NCI-H187 treated with DMSO at 0.1 percent for 48 hours (cell line): ENCODE measurements around the gene ADAMTS9.

ENCODE experiments used
- DNase-seq: peaks from one replicate; lab custom pipeline; 2025; lab: John Stamatoyannopoulos, UW

Gene ADAMTS9

GRCh38 chr3:64536166-64536565, 151.6 kb downstream of the ADAMTS9 start:
- DNase-seq = no peak

GRCh38 chr3:64533617-64534317, 154.0 kb downstream of the ADAMTS9 start:
- DNase-seq = peak; percentile 19

DNA sequence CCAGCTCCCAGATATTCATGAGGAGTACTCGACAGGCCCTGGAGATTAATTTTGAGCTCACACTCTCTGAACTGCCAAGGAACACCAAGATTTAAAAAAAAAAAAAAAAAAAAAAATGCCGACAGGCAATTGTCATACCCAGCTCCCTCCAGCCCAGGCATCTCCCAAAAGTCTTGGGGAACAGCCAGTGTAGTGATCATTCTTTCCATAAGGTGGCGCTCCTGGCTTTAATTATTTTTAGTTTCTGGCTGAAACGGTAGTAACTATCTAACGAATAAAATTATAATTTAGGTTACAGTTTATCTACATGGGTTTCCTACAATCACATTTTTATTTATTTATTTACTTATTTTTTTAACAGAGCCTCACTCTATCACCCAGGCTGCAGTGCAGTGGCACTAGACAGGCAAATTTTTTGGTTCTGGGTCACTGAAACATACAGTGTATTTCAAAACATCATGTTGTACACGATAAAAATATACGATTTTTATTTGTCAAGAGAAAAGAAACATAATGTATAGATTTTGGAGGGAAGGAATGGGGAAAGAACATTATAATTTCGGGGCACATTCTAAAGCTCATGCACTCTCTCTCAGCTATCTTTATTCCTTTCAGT, 157.3 kb downstream of the ADAMTS9 start:
- no peak for DNase-seq

GRCh38 chr3:64523324-64523723, 164.5 kb downstream of the ADAMTS9 start:
- no peak for DNase-seq

DNA sequence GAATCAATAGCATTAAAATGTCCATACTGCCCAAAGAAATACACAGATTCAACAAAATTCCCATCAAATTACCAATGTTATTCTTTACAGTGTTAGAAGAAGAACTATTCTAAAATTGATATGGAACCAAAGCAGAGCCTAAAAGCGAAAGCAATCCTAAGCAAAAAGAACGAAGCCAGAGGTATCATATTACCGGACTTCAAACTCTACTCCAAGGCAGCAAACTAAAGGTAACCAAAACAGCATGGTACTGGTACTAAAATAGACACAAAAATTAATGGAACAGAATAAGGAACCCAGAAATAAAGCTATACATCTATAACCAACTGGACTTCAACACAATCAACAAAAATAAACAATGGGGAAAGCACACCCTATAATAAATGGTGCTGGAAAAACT, 167.5 kb downstream of the ADAMTS9 start:
- DNase-seq = no peak

DNA sequence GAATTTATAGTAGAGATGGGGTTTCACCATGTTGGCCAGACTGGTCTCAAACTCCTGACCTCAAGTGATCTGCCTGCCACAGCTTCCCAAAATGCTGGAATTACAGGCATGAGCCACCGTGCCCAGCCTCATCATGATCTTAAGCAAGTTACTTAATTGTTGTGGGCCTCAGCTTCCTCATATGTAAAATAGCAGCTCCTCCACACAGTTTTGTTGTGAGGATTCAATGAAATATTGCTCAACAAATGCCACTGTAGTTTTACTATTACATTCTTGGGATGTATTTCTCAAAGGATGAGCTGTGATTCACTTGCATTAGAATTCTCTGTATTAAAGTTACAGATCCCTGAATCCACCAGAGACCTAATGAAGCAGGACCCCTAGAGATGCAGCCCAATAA, 168.8 kb downstream of the ADAMTS9 start:
- no peak for DNase-seq

DNA sequence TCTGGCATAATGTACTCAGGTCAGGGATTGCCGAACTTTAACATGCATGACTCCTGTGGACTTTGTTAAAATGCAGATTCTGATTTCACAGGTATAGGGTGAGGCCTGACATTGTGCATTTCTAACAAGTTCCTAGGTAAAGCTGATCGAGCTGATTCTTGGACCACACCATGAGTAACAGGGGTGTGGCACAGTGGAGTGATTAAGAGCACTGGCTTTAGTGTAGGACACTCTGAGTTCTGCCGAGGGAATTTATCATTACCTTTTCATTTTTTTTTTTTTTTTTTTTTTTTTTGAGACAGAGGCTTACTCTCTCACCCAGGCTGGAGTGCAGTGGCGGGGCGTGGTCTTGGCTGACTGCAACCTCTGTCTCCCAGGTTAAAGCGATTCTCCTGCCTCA, 169.3 kb downstream of the ADAMTS9 start:
- DNase-seq = no peak

- no peak for DNase-seq
Observed at GRCh38 chr3:64514889-64515288, 172.9 kb downstream of the ADAMTS9 start.

GRCh38 chr3:64509206-64509605, 178.6 kb downstream of the ADAMTS9 start:
- no peak for DNase-seq

- DNase-seq = no peak
Observed at GRCh38 chr3:64508140-64508539, 179.7 kb downstream of the ADAMTS9 start.

GRCh38 chr3:64506255-64506654, 181.5 kb downstream of the ADAMTS9 start:
- no peak for DNase-seq

DNA sequence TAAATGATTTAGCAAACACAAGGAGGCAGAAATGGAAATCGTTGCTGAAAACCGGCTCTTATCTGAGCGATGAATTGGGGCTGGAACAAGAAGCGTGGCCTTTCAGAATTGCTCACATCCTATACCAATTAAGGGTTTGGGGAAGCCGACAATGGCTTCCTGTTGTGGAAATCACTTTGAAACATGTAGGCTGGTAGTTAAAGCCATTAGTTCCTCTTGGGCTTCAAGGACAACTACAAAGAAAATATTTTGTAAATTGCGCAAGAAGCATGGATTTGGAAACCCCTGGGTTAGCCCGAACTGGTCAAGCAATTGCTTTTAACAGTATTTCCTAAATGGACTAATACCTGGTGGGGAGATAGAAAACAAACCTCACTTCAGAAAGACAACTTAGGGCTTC, 182.4 kb downstream of the ADAMTS9 start:
- DNase-seq = no peak

- no peak for DNase-seq
Observed at GRCh38 chr3:64502284-64502683, 185.5 kb downstream of the ADAMTS9 start.

DNA sequence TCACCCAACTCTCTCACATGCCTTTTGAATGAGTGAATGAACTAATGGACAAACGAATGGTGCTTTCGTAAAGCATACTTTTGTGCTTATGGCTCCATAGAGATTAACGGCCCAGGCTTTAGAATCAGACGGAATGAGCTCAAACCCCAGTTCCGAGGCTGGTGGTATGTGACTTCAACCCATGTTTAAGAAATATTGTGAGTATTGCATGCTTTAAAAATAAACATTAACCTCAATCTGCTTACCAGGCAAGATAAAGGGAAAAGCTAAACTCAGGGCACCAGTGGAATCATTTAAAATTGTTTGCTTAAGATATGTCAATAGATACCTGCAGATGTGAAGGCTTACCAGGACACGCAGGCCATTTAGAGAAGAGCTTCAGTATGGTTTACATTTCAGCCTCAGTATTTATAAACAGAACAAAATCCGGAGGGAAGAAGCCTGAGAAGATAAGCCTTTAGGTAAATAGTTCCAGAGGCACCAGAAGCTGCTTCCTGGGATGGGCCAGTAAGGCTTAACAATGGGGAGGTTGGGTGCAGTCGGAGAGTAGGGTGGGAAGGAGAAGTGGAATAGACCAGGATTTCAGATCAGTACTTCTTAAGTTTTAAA, 186.4 kb downstream of the ADAMTS9 start:
- no peak for DNase-seq

GRCh38 chr3:64496786-64497490, 190.9 kb downstream of the ADAMTS9 start:
- DNase-seq = no peak

DNA sequence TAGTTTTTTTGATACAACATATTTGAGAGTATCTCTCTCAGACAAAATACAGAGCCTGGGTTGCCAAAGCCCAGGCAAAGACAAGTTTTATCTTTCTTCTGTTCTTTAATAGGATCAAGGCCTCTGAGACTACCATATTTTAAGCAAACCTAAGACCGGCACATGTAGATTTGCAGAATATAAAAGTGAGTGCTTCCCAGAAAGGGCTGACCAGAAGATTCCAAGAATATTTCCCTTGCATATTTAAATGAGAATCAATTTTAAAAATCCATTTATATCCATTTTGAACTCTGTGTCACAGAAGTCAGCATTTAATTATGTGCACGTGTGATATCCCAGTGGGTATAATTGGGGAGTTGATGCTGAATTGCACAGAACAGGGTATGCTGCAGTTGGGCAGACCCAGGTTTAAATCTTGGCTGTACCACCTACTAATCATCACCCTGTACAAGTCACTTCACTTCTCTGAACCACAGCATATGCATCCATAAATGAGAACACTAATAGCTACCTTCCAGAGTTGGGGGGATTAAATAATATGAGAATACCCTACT, 191.9 kb downstream of the ADAMTS9 start:
- no peak for DNase-seq

DNA sequence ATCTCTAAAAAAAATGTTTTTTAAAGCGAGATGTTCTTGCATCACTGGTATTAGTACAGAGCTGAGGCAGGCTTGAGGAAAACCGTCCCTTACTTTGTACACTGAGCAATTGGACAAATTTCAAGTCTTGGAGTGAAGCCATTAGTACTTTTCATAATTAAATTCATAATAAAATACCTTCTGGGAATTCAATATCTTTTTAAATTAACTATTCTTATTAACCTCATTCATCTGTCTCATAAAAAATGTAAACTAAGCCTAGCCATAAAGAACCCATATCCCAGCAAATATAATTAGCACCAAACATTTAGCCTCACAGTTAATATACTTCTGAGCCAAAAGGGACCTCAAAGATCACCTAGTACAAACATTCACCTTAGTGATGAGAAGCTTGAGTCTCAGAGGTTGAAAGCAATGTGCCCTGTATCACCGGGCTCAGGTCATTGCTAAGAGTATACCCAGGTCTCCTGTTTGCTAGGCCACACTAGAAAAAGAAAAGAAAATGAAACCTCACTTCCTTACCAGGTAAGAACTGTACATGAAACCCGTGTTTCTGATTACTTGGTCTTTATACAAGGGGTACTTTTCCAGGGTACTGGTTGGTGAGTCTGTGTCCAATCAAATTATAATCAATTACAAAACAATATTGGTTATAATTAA, 192.5 kb downstream of the ADAMTS9 start:
- no peak for DNase-seq

DNA sequence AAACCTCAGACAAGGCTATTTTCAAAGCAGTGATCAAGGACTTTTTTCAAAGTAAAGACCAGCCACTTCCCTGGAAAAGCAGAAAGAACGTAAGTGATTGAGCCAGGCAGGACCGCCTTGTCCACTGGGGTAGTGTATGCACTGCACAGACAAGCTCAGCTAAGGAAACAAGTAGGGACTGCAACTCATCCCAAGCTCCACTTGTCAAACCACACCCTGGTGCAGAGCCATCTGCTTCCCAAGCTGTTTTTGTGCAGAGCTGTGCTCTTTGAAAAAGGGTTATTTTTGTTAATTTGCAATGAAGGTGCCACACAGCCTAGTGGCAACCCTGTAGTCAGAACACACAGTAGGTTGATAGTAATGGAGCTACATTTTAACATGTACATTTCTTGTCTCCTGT, 193.3 kb downstream of the ADAMTS9 start:
- no peak for DNase-seq

DNA sequence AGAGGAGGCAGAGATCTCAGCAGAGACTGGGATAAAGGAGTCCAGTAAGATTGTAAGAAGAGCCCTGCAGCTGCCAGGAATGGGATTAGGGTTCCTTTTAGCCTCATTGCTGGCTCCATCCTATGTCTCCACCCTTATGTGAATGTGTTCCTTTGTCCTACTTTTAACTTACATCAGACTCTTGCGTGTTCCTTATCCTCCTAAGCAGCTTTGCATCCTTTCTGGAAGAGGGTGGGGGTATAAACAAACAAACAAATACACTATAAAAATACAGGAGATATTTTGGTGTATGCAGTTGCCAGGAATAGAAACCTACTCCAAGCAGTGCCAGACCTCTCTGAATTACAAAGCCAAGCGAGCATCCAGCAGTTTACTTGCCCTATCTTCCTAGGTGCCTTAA, 194.7 kb downstream of the ADAMTS9 start:
- DNase-seq = no peak

- no peak for DNase-seq
Observed at GRCh38 chr3:64491843-64492242, 196.0 kb downstream of the ADAMTS9 start.

- no peak for DNase-seq
Observed at GRCh38 chr3:64490180-64490724, 197.5 kb downstream of the ADAMTS9 start.
